Osteoblast (primary cell): ENCODE data around the gene CTDSP2. TPM values are rescaled to one million over a fixed set of nuclear protein-coding genes. Genes with fewer than 3 reads are reported as not detected.
A peak's percentile ranks its signal among the peaks of the same experiment; 100 is the strongest.

Experiments
- DNase-seq: peaks from one replicate; pipeline ENCODE4 v3.0.0; 2011; ENCODE audit warnings: low spot score, mixed read lengths; ENCODE audit not compliant: insufficient read length; ENCODE audit errors: missing footprints
- H2AFZ ChIP-seq: 2 replicates; pipeline ENCODE4 v1.6.0; 2011; ENCODE audit warnings: mild to moderate bottlenecking, low read length
- H3K27ac ChIP-seq: 2 replicates; pipeline ENCODE4 v1.5.1; 2011; ENCODE audit warnings: mild to moderate bottlenecking, low read depth, low read length, moderate library complexity
- H3K27me3 ChIP-seq: 2 replicates; pipeline ENCODE4 v1.6.0; 2012; ENCODE audit warnings: mild to moderate bottlenecking, control low read depth, inconsistent platforms, low read length, moderate library complexity; ENCODE audit not compliant: insufficient read depth
- H3K36me3 ChIP-seq: 2 replicates; pipeline ENCODE4 v1.5.1; 2011; ENCODE audit warnings: mild to moderate bottlenecking, low read length, control low read depth, moderate library complexity; ENCODE audit not compliant: insufficient read depth
- H3K4me1 ChIP-seq: 2 replicates; pipeline ENCODE4 v1.5.1; 2011; ENCODE audit warnings: mild to moderate bottlenecking, low read length, control low read depth, moderate library complexity; ENCODE audit not compliant: insufficient read depth
- H3K4me2 ChIP-seq: 2 replicates; pipeline ENCODE4 v1.6.0; 2011; ENCODE audit warnings: mild to moderate bottlenecking, low read length; ENCODE audit not compliant: insufficient read depth
- H3K4me3 ChIP-seq: fragments of 200-600 bp; sonication (generic); 3 replicates; pipeline ENCODE4 v1.5.1; 2012; ENCODE audit warnings: mild to moderate bottlenecking, low read length, inconsistent platforms; ENCODE audit not compliant: insufficient read depth
- H3K79me2 ChIP-seq: 2 replicates; pipeline ENCODE4 v1.6.0; 2012; ENCODE audit warnings: mild to moderate bottlenecking, low read length, control low read depth, inconsistent platforms; ENCODE audit not compliant: insufficient read depth
- H3K9me3 ChIP-seq: 2 replicates; pipeline ENCODE4 v1.5.1; 2011; ENCODE audit warnings: low read depth, low read length, control low read depth
- H4K20me1 ChIP-seq: 2 replicates; pipeline ENCODE4 v1.6.0; 2012; ENCODE audit warnings: mild to moderate bottlenecking, low read length, control low read depth; ENCODE audit not compliant: insufficient read depth
- CTCF ChIP-seq: IDR thresholded peaks from 2 replicates; pipeline ENCODE4 v1.5.1; 2011; ENCODE audit warnings: mild to moderate bottlenecking, low read depth, low read length, moderate library complexity; ENCODE audit errors: extremely low read depth
- total RNA-seq: library from RNA; depleted of rRNA; stranded (reverse); fragments of >200 nt; gene quantifications from 2 replicates; pipeline ENCODE4 v1.2.3, GENCODE V29; 2012

Gene CTDSP2
- total RNA-seq, 1 donor: 116 TPM

GRCh38 chr12:57894399-57895292 is 48.1 kb upstream of the CTDSP2 start:
- no peaks in the 10 kb centered on the region for H4K20me1 ChIP-seq
- peak overlapping the region; percentile 92 for H3K27ac ChIP-seq
- no peaks in the 10 kb centered on the region for H3K36me3 ChIP-seq
- TF ChIP-seq CTCF: no peak
- no peaks in the 10 kb centered on the region for H3K9me3 ChIP-seq
- H3K4me1 ChIP-seq: peaks cover 79% of the 10 kb centered on the region
- peak overlapping the region; percentile 83 for H2AFZ ChIP-seq
- no peaks in the 10 kb centered on the region for H3K79me2 ChIP-seq
- H3K27me3 ChIP-seq: no peaks in the 10 kb centered on the region
- DNase-seq: no peak
- H3K4me2 ChIP-seq: peak overlapping the region; percentile 66
- peak overlapping the region; percentile 14 for H3K4me3 ChIP-seq

GRCh38 chr12:57893431-57894353 is 47.2 kb upstream of the CTDSP2 start:
- Histone ChIP-seq H3K4me1 (peaks cover 80% of the 10 kb centered on the region), H4K20me1 (no peaks in the 10 kb centered on the region), H3K9me3 (no peaks in the 10 kb centered on the region), H3K4me2 (peak overlapping the region; percentile 66), H3K79me2 (no peaks in the 10 kb centered on the region), H3K4me3 (peak overlapping the region; percentile 14), H3K36me3 (no peaks in the 10 kb centered on the region), H2AFZ (peak overlapping the region; percentile 83), H3K27me3 (no peaks in the 10 kb centered on the region), H3K27ac (peak overlapping the region; percentile 92)
- no peak for TF ChIP-seq CTCF
- DNase-seq: peak; percentile 86

- Histone ChIP-seq H3K36me3 (no peaks in the 10 kb centered on the region), H4K20me1 (no peaks in the 10 kb centered on the region), H3K79me2 (no peaks in the 10 kb centered on the region), H3K4me3 (no peak overlapping the region), H3K9me3 (no peaks in the 10 kb centered on the region), H2AFZ (no peak overlapping the region), H3K27ac (no peak overlapping the region), H3K4me1 (peaks cover 84% of the 10 kb centered on the region), H3K4me2 (no peak overlapping the region), H3K27me3 (no peaks in the 10 kb centered on the region)
- no peak for DNase-seq
- TF ChIP-seq CTCF: no peak
Measured at GRCh38 chr12:57892232-57892972, 45.9 kb upstream of the CTDSP2 start.
